ENCODE results near the gene LY86. TPM values are rescaled to one million over a fixed set of nuclear protein-coding genes. Genes with fewer than 3 reads are reported as not detected.

LY86 gene
- polyA plus RNA-seq, 1 of the 3 experiments (the other 2 are of a cell fraction): not detected

- ChIA-PET POLR2A (no interaction called here), CTCF (no interaction called here)
- H3K4me2 ChIP-seq: no peak overlapping the region
- H3K27me3 ChIP-seq (ENCODE audit: insufficient read depth): no peaks in the 10 kb centered on the region
- H3K9ac ChIP-seq: no peak overlapping the region
- no peaks in the 10 kb centered on the region for H3K9me3 ChIP-seq
- no peak overlapping the region for H3K27ac ChIP-seq (ENCODE audit: low read depth in 2 of 2, low read length in 1 of 2)
- H3K4me1 ChIP-seq (ENCODE audit: control insufficient read depth in 1 of 2, insufficient read depth in 2 of 2, low read depth in 1 of 2, low read length in 1 of 2): no peaks in the 10 kb centered on the region
- no peak for DNase-seq
- 50% methylated on average over 7 of the region's 7 CpGs for WGBS (ENCODE audit: low lambda C conversion rate)
- H3K9me2 ChIP-seq: no peaks in the 10 kb centered on the region
- no peaks in the 10 kb centered on the region for H3K36me3 ChIP-seq (replicated peaks in 1 of 2; ENCODE audit: control insufficient read depth in 1 of 2, insufficient read depth in 2 of 2, low read length in 1 of 2)
- H4K20me1 ChIP-seq (ENCODE audit: insufficient read depth): no peaks in the 10 kb centered on the region
- H3K4me3 ChIP-seq (ENCODE audit: low read depth in 2 of 2, low read length in 1 of 2): no peak overlapping the region
- no peaks in the 10 kb centered on the region for H3K79me2 ChIP-seq (ENCODE audit: insufficient read depth)
- TF ChIP-seq SIN3A (IDR thresholded peaks at IDR 0.05; ENCODE audit: borderline replicate concordance, low read depth, low read length) (no peak), TEAD4 (IDR thresholded peaks at IDR 0.05; ENCODE audit: borderline replicate concordance, insufficient read depth) (no peak), JUND (IDR thresholded peaks at IDR 0.05) (no peak), CHD2 (IDR thresholded peaks at IDR 0.05; ENCODE audit: low read length, partially characterized antibody) (no peak), ELF1 (IDR thresholded peaks at IDR 0.05) (no peak), RXRA (IDR thresholded peaks at IDR 0.05; ENCODE audit: borderline replicate concordance, low read depth) (no peak), GATA2 (CRISPR knock-in tag; IDR thresholded peaks at IDR 0.05) (no peak), POLR2AphosphoS5 (IDR thresholded peaks at IDR 0.05; ENCODE audit: low read depth, low read length) (no peak), TAF1 (IDR thresholded peaks at IDR 0.05; ENCODE audit: borderline replicate concordance, low read depth, low read length) (no peak), GABPA (IDR thresholded peaks at IDR 0.05; ENCODE audit: low read depth) (no peak)
- TF ChIP-seq, protein P1, sequence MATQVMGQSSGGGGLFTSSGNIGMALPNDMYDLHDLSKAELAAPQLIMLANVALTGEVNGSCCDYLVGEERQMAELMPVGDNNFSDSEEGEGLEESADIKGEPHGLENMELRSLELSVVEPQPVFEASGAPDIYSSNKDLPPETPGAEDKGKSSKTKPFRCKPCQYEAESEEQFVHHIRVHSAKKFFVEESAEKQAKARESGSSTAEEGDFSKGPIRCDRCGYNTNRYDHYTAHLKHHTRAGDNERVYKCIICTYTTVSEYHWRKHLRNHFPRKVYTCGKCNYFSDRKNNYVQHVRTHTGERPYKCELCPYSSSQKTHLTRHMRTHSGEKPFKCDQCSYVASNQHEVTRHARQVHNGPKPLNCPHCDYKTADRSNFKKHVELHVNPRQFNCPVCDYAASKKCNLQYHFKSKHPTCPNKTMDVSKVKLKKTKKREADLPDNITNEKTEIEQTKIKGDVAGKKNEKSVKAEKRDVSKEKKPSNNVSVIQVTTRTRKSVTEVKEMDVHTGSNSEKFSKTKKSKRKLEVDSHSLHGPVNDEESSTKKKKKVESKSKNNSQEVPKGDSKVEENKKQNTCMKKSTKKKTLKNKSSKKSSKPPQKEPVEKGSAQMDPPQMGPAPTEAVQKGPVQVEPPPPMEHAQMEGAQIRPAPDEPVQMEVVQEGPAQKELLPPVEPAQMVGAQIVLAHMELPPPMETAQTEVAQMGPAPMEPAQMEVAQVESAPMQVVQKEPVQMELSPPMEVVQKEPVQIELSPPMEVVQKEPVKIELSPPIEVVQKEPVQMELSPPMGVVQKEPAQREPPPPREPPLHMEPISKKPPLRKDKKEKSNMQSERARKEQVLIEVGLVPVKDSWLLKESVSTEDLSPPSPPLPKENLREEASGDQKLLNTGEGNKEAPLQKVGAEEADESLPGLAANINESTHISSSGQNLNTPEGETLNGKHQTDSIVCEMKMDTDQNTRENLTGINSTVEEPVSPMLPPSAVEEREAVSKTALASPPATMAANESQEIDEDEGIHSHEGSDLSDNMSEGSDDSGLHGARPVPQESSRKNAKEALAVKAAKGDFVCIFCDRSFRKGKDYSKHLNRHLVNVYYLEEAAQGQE (IDR thresholded peaks at IDR 0.05; ENCODE audit: low read depth, low read length): no peak
- TF ChIP-seq, protein P2, sequence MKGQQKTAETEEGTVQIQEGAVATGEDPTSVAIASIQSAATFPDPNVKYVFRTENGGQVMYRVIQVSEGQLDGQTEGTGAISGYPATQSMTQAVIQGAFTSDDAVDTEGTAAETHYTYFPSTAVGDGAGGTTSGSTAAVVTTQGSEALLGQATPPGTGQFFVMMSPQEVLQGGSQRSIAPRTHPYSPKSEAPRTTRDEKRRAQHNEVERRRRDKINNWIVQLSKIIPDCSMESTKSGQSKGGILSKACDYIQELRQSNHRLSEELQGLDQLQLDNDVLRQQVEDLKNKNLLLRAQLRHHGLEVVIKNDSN (IDR thresholded peaks at IDR 0.05; ENCODE audit: borderline replicate concordance, low read depth): no peak
- H3F3A ChIP-seq (replicated peaks; ENCODE audit: insufficient read depth): no peaks in the 10 kb centered on the region
- no peak overlapping the region for H2AFZ ChIP-seq (ENCODE audit: low read depth)
Observed at GRCh38 chr6:6649824-6650349, 61.4 kb downstream of the LY86 start.

DNA sequence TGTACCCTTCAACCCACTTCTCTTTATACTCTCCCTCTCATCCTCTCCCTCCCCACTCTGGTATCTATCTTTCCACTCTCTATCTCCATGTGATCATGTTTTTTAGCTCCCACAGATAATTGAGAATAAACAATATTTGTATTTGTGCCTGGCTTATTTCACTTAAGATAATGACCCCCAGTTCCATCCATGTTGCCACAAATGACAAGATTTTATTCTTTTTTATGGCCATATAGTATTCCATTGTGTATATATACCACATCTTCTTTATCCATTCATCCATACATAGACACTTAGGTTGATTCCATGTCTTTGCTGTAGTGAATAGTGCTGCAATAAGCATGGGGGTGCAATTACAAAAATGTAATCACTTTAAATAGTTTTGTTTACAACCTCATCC lies 62.3 kb downstream of the LY86 start:
- Histone ChIP-seq H4K20me1 (ENCODE audit: insufficient read depth) (no peaks in the 10 kb centered on the region), H3K9me2 (no peaks in the 10 kb centered on the region), H2AFZ (ENCODE audit: low read depth) (no peak overlapping the region), H3K27me3 (ENCODE audit: insufficient read depth) (no peaks in the 10 kb centered on the region), H3K9me3 (no peaks in the 10 kb centered on the region), H3K9ac (no peak overlapping the region), H3K4me2 (no peak overlapping the region), H3K36me3 (replicated peaks in 1 of 2; ENCODE audit: control insufficient read depth in 1 of 2, insufficient read depth in 2 of 2, low read length in 1 of 2) (no peaks in the 10 kb centered on the region), H3K27ac (ENCODE audit: low read depth in 2 of 2, low read length in 1 of 2) (no peak overlapping the region), H3K4me1 (ENCODE audit: control insufficient read depth in 1 of 2, insufficient read depth in 2 of 2, low read depth in 1 of 2, low read length in 1 of 2) (no peaks in the 10 kb centered on the region), H3F3A (replicated peaks; ENCODE audit: insufficient read depth) (no peaks in the 10 kb centered on the region), H3K79me2 (ENCODE audit: insufficient read depth) (no peaks in the 10 kb centered on the region), H3K4me3 (ENCODE audit: low read depth in 2 of 2, low read length in 1 of 2) (no peak overlapping the region)
- no peak for DNase-seq
- ChIA-PET POLR2A (no interaction called here), CTCF (no interaction called here)
- TF ChIP-seq NRF1 (IDR thresholded peaks at IDR 0.05; ENCODE audit: low read depth, low read length): no peak
- TF ChIP-seq, protein P3, sequence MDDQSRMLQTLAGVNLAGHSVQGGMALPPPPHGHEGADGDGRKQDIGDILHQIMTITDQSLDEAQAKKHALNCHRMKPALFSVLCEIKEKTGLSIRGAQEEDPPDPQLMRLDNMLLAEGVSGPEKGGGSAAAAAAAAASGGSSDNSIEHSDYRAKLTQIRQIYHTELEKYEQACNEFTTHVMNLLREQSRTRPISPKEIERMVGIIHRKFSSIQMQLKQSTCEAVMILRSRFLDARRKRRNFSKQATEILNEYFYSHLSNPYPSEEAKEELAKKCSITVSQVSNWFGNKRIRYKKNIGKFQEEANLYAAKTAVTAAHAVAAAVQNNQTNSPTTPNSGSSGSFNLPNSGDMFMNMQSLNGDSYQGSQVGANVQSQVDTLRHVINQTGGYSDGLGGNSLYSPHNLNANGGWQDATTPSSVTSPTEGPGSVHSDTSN (IDR thresholded peaks at IDR 0.05): no peak
- no peak for TF ChIP-seq FOXM1 (IDR thresholded peaks at IDR 0.05; ENCODE audit: low read depth)
- no peak for TF ChIP-seq FOXJ3 (CRISPR knock-in tag; IDR thresholded peaks at IDR 0.05)
- no peak for TF ChIP-seq RCOR1 (IDR thresholded peaks at IDR 0.05; ENCODE audit: low read length)
- no peak for TF ChIP-seq RXRA (IDR thresholded peaks at IDR 0.05; ENCODE audit: borderline replicate concordance, low read depth)
- TF ChIP-seq, protein P4, sequence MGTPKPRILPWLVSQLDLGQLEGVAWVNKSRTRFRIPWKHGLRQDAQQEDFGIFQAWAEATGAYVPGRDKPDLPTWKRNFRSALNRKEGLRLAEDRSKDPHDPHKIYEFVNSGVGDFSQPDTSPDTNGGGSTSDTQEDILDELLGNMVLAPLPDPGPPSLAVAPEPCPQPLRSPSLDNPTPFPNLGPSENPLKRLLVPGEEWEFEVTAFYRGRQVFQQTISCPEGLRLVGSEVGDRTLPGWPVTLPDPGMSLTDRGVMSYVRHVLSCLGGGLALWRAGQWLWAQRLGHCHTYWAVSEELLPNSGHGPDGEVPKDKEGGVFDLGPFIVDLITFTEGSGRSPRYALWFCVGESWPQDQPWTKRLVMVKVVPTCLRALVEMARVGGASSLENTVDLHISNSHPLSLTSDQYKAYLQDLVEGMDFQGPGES (IDR thresholded peaks at IDR 0.05; ENCODE audit: low read depth, low read length): no peak
- no peak for TF ChIP-seq RAD21 (IDR thresholded peaks at IDR 0.05; ENCODE audit: low read length)
- no peak for TF ChIP-seq RFX5 (IDR thresholded peaks at IDR 0.05; ENCODE audit: low read length)
- TF ChIP-seq ELF1 (IDR thresholded peaks at IDR 0.05): no peak
